G401.6 (cell line): ENCODE results near the gene KIF1C.

Experiments used
- FAIRE-seq: peaks from 2 replicates; lab custom pipeline; 2012; peaks lifted over from hg19 to GRCh38; lab: Jason Lieb, UNC

KIF1C gene

GRCh38 chr17:4997302-4998026 is at the start of gene KIF1C, which contains the start of gene INCA1:
TSS of gene KIF1C (plus strand) at chr17:4997950. CDS start at chr17:5000247, 2,297 bp downstream.
TSS of gene INCA1 (minus strand) at chr17:4997522. CDS start at chr17:4994437, 3,085 bp downstream.
- peak; percentile 56 for FAIRE-seq

- no peak for FAIRE-seq
Measured at GRCh38 chr17:4948166-4948930, 49.4 kb upstream of the KIF1C start, which contains the start of gene PFN1. TSS of gene PFN1 (minus strand) at chr17:4948530. CDS start at chr17:4948394, 136 bp downstream.

GRCh38 chr17:4948931-4949320 is 48.8 kb upstream of the KIF1C start:
- no peak for FAIRE-seq

- no peak for FAIRE-seq
Measured at GRCh38 chr17:4949321-4950074, 48.3 kb upstream of the KIF1C start.

- no peak for FAIRE-seq
Measured at GRCh38 chr17:4950075-4950745, 47.5 kb upstream of the KIF1C start.

- no peak for FAIRE-seq
Measured at GRCh38 chr17:4950746-4951204, 47.0 kb upstream of the KIF1C start, which contains the start of gene ENO3. TSS of gene ENO3 (plus strand) at chr17:4951119. CDS start at chr17:4951830, 711 bp downstream.

GRCh38 chr17:4951486-4951885 is 46.3 kb upstream of the KIF1C start:
- no peak for FAIRE-seq

GRCh38 chr17:4953451-4953961 is 44.2 kb upstream of the KIF1C start:
- no peak for FAIRE-seq

- no peak for FAIRE-seq
Measured at GRCh38 chr17:4955091-4955490, 42.7 kb upstream of the KIF1C start.

- no peak for FAIRE-seq
Measured at GRCh38 chr17:4956493-4957061, 41.2 kb upstream of the KIF1C start.

GRCh38 chr17:4958102-4958501 is 39.6 kb upstream of the KIF1C start:
- no peak for FAIRE-seq

GRCh38 chr17:4959261-4959965 is 38.3 kb upstream of the KIF1C start:
- FAIRE-seq = no peak

- no peak for FAIRE-seq
Measured at GRCh38 chr17:4960279-4960922, 37.3 kb upstream of the KIF1C start.

- no peak for FAIRE-seq
Measured at GRCh38 chr17:4965311-4965986, 32.3 kb upstream of the KIF1C start.

- FAIRE-seq = peak; percentile 99
Measured at GRCh38 chr17:4966844-4967538, 30.8 kb upstream of the KIF1C start.

GRCh38 chr17:4967539-4968485 is 29.9 kb upstream of the KIF1C start, which contains the start of gene SPAG7:
TSS of gene SPAG7 (minus strand) at chr17:4967817. CDS start at chr17:4967804, 13 bp downstream.
- FAIRE-seq = no peak

GRCh38 chr17:4968486-4969046 is 29.2 kb upstream of the KIF1C start:
- no peak for FAIRE-seq
